Rectal smooth muscle tissue (tissue), 1 donor: ENCODE measurements around the gene APBA2.

Source experiments
- H3K27ac ChIP-seq: one replicate; pipeline ENCODE4 v1.7.0; 2013; ENCODE audit warnings: low read depth, low read length, inconsistent platforms
- H3K27me3 ChIP-seq: one replicate; pipeline ENCODE4 v1.7.0; 2013; ENCODE audit warnings: low read length; ENCODE audit not compliant: control insufficient read depth, insufficient read depth
- H3K36me3 ChIP-seq: one replicate; pipeline ENCODE4 v1.7.0; 2013; ENCODE audit warnings: low read length; ENCODE audit not compliant: control insufficient read depth, insufficient read depth
- H3K4me1 ChIP-seq: one replicate; pipeline ENCODE4 v1.7.0; 2013; ENCODE audit warnings: low read length; ENCODE audit not compliant: control insufficient read depth, insufficient read depth
- H3K4me3 ChIP-seq: one replicate; pipeline ENCODE4 v1.7.0; 2013; ENCODE audit warnings: low read length
- H3K9ac ChIP-seq: one replicate; pipeline ENCODE4 v1.7.0; 2013; ENCODE audit warnings: low read length

Gene APBA2

GRCh38 chr15:28953573-28954195, 67.9 kb downstream of the APBA2 start:
- H3K27ac ChIP-seq = no peak overlapping the region
- no peak overlapping the region for H3K4me3 ChIP-seq
- H3K36me3 ChIP-seq = no peaks in the 10 kb centered on the region
- H3K27me3 ChIP-seq = no peaks in the 10 kb centered on the region
- no peak overlapping the region for H3K9ac ChIP-seq
- H3K4me1 ChIP-seq = no peaks in the 10 kb centered on the region

DNA sequence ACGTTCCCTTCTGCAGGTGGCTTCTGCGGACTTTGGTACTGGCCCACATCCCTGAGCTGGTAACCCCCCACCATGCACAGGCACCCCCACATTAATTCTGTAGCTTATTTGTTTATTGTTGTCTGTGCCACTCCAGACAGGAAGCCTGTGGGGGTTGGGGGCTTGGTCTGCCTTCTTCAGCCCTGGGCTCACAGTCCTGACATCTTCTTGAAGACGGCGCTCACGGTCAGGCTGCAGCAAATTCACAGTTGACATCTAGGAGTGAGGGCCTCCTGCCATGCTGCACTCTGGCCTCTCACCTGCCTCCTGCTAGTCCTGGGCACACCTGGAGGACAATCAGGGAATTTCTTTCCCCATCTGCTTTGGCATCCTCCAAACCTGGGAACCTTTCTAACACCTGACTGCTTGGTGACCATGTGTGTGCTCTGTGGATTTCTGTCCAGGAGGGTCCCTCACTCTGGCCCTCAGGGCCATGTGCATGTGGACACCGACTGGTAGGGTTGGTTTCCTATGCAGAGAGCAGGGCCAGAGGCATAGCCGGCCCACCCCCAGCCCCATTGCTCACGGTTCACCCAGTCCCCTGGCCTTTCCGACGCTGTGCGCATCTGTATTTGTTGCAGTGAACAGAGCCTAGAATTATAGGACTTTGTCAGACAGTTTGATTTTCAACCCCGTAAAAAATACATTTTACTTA, 68.8 kb downstream of the APBA2 start:
- H3K9ac ChIP-seq = no peak overlapping the region
- H3K4me1 ChIP-seq = no peaks in the 10 kb centered on the region
- H3K27me3 ChIP-seq = no peaks in the 10 kb centered on the region
- H3K27ac ChIP-seq = no peak overlapping the region
- no peak overlapping the region for H3K4me3 ChIP-seq
- no peaks in the 10 kb centered on the region for H3K36me3 ChIP-seq

DNA sequence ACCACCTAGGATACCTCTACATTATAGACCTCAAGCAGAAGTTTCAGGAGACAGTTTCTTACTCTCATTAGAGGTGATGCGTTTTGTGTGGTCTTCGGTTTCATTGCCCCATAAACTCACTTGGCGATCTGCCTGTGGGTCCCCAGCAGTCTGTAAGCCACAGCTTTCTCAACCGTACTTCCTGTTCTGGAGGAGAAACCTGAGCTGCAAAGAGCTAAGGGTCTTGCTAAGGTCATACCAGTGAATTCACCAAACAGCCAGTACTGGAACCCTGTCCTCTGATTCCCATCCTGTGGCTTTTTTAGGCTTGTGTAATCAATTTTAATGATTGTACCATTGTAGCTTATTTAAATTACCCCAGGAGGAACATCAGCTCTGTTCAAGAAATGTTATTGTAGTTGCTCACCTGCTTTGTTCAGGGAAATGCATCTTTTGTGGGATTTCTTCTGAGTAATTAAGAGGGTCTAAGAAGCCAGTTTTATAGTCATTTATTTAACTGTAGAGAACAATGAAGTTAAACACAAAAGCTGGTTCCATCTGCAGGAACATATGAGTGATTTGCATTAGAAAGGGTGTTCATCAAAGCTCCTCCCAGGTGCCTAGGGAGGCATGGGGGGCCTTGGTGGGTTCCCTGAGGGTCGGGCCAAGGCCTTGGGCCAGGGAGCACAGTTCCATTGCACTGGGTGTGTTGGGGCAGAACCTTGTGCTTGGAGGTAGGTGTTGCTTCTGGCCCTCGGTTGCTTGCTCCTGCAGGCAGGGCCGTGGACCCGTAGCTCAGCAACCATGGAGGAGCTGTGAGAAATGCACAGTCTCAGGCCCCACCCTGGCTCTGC, 69.6 kb downstream of the APBA2 start:
- H3K27ac ChIP-seq = no peak overlapping the region
- H3K27me3 ChIP-seq = no peaks in the 10 kb centered on the region
- no peak overlapping the region for H3K4me3 ChIP-seq
- no peaks in the 10 kb centered on the region for H3K36me3 ChIP-seq
- H3K4me1 ChIP-seq = no peaks in the 10 kb centered on the region
- H3K9ac ChIP-seq = no peak overlapping the region

- Histone ChIP-seq H3K4me1 (no peaks in the 10 kb centered on the region), H3K9ac (no peak overlapping the region), H3K36me3 (no peaks in the 10 kb centered on the region), H3K27me3 (no peaks in the 10 kb centered on the region), H3K27ac (no peak overlapping the region), H3K4me3 (no peak overlapping the region)
Observed at GRCh38 chr15:28955993-28956421, 70.2 kb downstream of the APBA2 start.

GRCh38 chr15:28956491-28956890, 70.7 kb downstream of the APBA2 start:
- Histone ChIP-seq H3K27ac (no peak overlapping the region), H3K4me1 (no peaks in the 10 kb centered on the region), H3K27me3 (no peaks in the 10 kb centered on the region), H3K36me3 (no peaks in the 10 kb centered on the region), H3K4me3 (no peak overlapping the region), H3K9ac (no peak overlapping the region)

DNA sequence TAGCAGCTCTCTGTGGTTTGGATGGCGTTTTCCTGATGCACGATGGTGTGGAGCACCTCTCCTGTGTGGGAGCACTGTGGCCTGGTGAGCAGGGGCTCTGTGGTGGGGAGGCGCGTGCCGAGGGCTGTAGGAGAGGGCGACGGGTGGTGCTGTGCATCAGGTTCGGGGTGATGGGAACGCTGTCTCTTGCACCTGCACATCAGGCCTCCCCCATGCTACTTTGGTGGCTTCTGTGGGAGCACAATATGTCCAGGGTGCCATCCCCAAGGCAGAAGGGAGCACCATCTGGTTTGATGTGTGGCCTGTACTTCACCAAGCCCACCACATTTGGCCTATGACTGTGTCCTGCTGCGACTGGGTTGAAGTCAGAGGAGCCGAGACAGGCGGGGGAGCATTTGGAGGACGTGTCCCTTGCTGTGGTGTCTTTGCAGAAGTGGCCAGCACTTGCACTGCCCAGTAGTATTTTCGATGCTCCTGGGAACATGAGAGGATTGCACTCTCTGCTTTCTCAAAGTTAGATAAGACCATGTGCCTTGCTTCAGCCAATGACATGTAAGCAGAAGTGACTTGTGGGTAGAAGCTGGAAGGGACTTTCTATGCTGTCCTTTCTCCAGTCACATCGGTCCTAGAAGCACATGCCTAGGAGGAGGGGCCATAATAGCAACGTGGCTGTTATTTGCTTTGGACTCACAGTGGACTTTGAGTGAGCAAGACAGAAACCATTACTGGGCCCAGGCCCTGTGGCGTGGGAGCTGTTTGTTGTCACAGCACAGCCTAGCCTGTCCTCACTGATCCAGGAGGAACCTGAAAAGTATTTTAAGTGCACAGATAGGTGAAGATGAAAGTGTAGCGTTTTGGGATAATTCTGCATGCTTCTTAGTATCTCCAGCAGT, 72.1 kb downstream of the APBA2 start:
- Histone ChIP-seq H3K36me3 (no peaks in the 10 kb centered on the region), H3K4me3 (no peak overlapping the region), H3K27ac (no peak overlapping the region), H3K9ac (no peak overlapping the region), H3K4me1 (no peaks in the 10 kb centered on the region), H3K27me3 (no peaks in the 10 kb centered on the region)

GRCh38 chr15:28959326-28959725, 73.6 kb downstream of the APBA2 start:
- Histone ChIP-seq H3K27me3 (no peaks in the 10 kb centered on the region), H3K36me3 (no peaks in the 10 kb centered on the region), H3K27ac (no peak overlapping the region)

GRCh38 chr15:28960979-28961378, 75.2 kb downstream of the APBA2 start:
- Histone ChIP-seq H3K4me3 (no peak overlapping the region), H3K36me3 (no peaks in the 10 kb centered on the region), H3K27ac (no peak overlapping the region), H3K4me1 (no peaks in the 10 kb centered on the region), H3K9ac (no peak overlapping the region), H3K27me3 (no peaks in the 10 kb centered on the region)

More at GRCh38 chr15:28959326-28959725, 73.6 kb downstream of the APBA2 start:
- no peaks in the 10 kb centered on the region for H3K4me1 ChIP-seq
- H3K9ac ChIP-seq = no peak overlapping the region
- H3K4me3 ChIP-seq = no peak overlapping the region

DNA sequence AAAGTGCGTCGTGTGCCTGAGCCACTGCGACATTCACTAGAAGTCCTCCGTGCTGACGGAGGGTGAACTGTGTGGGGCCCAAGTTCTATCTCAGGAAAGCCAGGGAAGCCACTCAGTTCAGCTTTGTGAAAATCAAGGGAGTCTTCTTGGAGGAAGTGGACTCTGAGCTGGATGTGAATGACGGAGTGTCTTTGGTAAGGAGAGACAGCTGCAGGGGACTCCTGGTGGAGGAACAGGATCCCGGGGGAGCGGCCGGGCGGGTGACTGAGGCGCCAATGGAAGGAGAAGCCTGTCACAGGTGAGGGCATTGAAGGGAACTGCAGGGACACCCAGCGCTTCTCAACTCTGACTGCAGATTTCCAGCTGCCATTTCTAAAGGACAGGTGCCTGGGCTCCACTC, 75.6 kb downstream of the APBA2 start:
- Histone ChIP-seq H3K27ac (no peak overlapping the region), H3K9ac (no peak overlapping the region), H3K4me1 (no peaks in the 10 kb centered on the region), H3K36me3 (no peaks in the 10 kb centered on the region), H3K4me3 (no peak overlapping the region), H3K27me3 (no peaks in the 10 kb centered on the region)

- H3K27ac ChIP-seq = no peak overlapping the region
- H3K36me3 ChIP-seq = no peaks in the 10 kb centered on the region
- H3K4me1 ChIP-seq = no peaks in the 10 kb centered on the region
- no peak overlapping the region for H3K9ac ChIP-seq
- H3K4me3 ChIP-seq = no peak overlapping the region
- H3K27me3 ChIP-seq = no peaks in the 10 kb centered on the region
Observed at GRCh38 chr15:28962851-28963710, 77.3 kb downstream of the APBA2 start.

GRCh38 chr15:28963711-28964081, 77.9 kb downstream of the APBA2 start:
- Histone ChIP-seq H3K4me1 (no peaks in the 10 kb centered on the region), H3K27me3 (no peaks in the 10 kb centered on the region)

More at GRCh38 chr15:28963711-28964081, 77.9 kb downstream of the APBA2 start:
- no peaks in the 10 kb centered on the region for H3K36me3 ChIP-seq
- H3K9ac ChIP-seq = no peak overlapping the region
- H3K4me3 ChIP-seq = no peak overlapping the region
- H3K27ac ChIP-seq = no peak overlapping the region
